ENCODE measurements around the gene WRNIP1. TPM values are rescaled to one million over a fixed set of nuclear protein-coding genes. Genes with fewer than 3 reads are reported as not detected.
A peak's percentile ranks its signal among the peaks of the same experiment; 100 is the strongest.

The WRNIP1 gene
- total and polyA plus RNA-seq, 2 of the 4 experiments (the other 2 are of a cell fraction), result 43.7 to 47.1 TPM

DNA sequence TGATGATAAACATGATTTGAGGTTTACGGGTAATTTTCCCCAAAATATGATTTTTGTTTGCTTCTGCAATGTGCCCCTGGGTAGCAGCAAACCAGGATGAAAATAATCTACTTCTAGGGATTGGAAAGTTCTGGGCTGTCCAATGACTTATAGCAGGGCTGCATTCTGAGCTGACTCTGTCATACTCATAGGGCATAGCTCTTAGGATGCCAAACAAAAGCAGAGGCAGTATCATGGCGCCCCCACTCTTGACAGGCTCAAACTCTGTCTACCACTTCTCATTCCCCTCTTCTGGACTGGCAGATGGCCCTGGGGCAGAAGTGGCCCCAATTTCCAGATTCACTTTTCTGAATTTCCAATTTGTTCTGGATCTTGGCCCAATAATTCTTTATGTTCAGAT is 66.2 kb downstream of the WRNIP1 start:
- no TSS peak for BruUV-seq (replicated peaks)
- no peak overlapping the region for H3K4me2 ChIP-seq (ENCODE audit: low read depth, low read length)
- H3K9me3 ChIP-seq (ENCODE audit: control insufficient read depth, insufficient read depth, low read length), result no peaks in the 10 kb centered on the region
- no peak overlapping the region for H2BK20ac ChIP-seq (ENCODE audit: low read depth, low read length)
- no peaks in the 10 kb centered on the region for H4K20me1 ChIP-seq (ENCODE audit: insufficient read depth, low read length)
- H4K5ac ChIP-seq (ENCODE audit: low read depth, low read length), result no peak overlapping the region
- no peak overlapping the region for H2BK5ac ChIP-seq (ENCODE audit: low read depth, low read length, poor library complexity, severe bottlenecking)
- TF ChIP-seq SMC3 (IDR thresholded peaks at IDR 0.05; ENCODE audit: low read depth, low read length) (no peak), FOS (IDR thresholded peaks at IDR 0.05; ENCODE audit: low read depth, low read length) (no peak), POLR2A (IDR thresholded peaks at IDR 0.05; ENCODE audit: low read depth, low read length) (no peak), CHD1 (IDR thresholded peaks at IDR 0.05; ENCODE audit: low read depth, low read length) (no peak), RFX5 (IDR thresholded peaks at IDR 0.05; ENCODE audit: low read depth, low read length) (no peak), CEBPB (IDR thresholded peaks at IDR 0.05; ENCODE audit: low read depth, low read length) (no peak), MXI1 (IDR thresholded peaks at IDR 0.05; ENCODE audit: borderline replicate concordance, low read depth, low read length) (no peak), RAD21 (IDR thresholded peaks at IDR 0.05; ENCODE audit: low read length) (no peak), BHLHE40 (IDR thresholded peaks at IDR 0.05; ENCODE audit: low read depth, low read length) (no peak), MAFK (IDR thresholded peaks at IDR 0.05; ENCODE audit: low read depth, low read length) (no peak), RCOR1 (IDR thresholded peaks at IDR 0.05; ENCODE audit: insufficient replicate concordance, low read length) (no peak), NFE2L2 (IDR thresholded peaks at IDR 0.05; ENCODE audit: low read depth, low read length) (no peak), MAZ (IDR thresholded peaks at IDR 0.05; ENCODE audit: borderline replicate concordance, low read depth, low read length) (no peak)
- TF ChIP-seq, protein P1, sequence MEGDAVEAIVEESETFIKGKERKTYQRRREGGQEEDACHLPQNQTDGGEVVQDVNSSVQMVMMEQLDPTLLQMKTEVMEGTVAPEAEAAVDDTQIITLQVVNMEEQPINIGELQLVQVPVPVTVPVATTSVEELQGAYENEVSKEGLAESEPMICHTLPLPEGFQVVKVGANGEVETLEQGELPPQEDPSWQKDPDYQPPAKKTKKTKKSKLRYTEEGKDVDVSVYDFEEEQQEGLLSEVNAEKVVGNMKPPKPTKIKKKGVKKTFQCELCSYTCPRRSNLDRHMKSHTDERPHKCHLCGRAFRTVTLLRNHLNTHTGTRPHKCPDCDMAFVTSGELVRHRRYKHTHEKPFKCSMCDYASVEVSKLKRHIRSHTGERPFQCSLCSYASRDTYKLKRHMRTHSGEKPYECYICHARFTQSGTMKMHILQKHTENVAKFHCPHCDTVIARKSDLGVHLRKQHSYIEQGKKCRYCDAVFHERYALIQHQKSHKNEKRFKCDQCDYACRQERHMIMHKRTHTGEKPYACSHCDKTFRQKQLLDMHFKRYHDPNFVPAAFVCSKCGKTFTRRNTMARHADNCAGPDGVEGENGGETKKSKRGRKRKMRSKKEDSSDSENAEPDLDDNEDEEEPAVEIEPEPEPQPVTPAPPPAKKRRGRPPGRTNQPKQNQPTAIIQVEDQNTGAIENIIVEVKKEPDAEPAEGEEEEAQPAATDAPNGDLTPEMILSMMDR (conservative IDR thresholded peaks at IDR 0.05; ENCODE audit: low read depth, low read length), result no peak
- TF ChIP-seq, protein P2, sequence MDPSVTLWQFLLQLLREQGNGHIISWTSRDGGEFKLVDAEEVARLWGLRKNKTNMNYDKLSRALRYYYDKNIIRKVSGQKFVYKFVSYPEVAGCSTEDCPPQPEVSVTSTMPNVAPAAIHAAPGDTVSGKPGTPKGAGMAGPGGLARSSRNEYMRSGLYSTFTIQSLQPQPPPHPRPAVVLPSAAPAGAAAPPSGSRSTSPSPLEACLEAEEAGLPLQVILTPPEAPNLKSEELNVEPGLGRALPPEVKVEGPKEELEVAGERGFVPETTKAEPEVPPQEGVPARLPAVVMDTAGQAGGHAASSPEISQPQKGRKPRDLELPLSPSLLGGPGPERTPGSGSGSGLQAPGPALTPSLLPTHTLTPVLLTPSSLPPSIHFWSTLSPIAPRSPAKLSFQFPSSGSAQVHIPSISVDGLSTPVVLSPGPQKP (IDR thresholded peaks at IDR 0.05; ENCODE audit: borderline replicate concordance, low read depth, low read length), result no peak
- TF ChIP-seq, protein P3, sequence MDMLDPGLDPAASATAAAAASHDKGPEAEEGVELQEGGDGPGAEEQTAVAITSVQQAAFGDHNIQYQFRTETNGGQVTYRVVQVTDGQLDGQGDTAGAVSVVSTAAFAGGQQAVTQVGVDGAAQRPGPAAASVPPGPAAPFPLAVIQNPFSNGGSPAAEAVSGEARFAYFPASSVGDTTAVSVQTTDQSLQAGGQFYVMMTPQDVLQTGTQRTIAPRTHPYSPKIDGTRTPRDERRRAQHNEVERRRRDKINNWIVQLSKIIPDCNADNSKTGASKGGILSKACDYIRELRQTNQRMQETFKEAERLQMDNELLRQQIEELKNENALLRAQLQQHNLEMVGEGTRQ (IDR thresholded peaks at IDR 0.05; ENCODE audit: low read depth, low read length), result no peak
- H3K4ac ChIP-seq (ENCODE audit: low read depth, low read length), result no peak overlapping the region
- peaks cover 6% of the 10 kb centered on the region for H3K36me3 ChIP-seq (ENCODE audit: control insufficient read depth, insufficient read depth, low read length)
- in situ Hi-C loops (cut with MboI; ENCODE audit: low sequenced_read_pairs) (no loop called here), intact Hi-C loops (cut with micrococcal nuclease) (no loop called here), dilution Hi-C loops (cut with HindIII; ENCODE audit: low sequenced_read_pairs, unreplicated experiment) (no loop called here)
- no CpG with 5 or more reads among the region's 2 CpGs for WGBS, 2 experiments (ENCODE audit: extremely low coverage in 2 of 2, insufficient read length in 1 of 2)
- H3K23ac ChIP-seq (ENCODE audit: low read depth, low read length), result no peak overlapping the region
- POLR2A ChIA-PET (ENCODE audit: unreplicated experiment), result no interaction called here
- no peaks in the 10 kb centered on the region for H3K9me1 ChIP-seq (ENCODE audit: insufficient read depth, low read length)
- no peak overlapping the region for H2BK15ac ChIP-seq (ENCODE audit: low read depth, low read length)
- no peak overlapping the region for H3K14ac ChIP-seq (replicated peaks; ENCODE audit: low read depth, low read length)
- H4K8ac ChIP-seq (ENCODE audit: low read depth in 2 of 2, low read length in 2 of 2), result no peak overlapping the region
- H3K9ac ChIP-seq (ENCODE audit: low read depth, low read length), result no peak overlapping the region
- H3K56ac ChIP-seq (ENCODE audit: extremely low read depth, insufficient read depth, low read length), result no peak overlapping the region
- no peak for DNase-seq
- 0 out of 2 replicates have a peak, but pooled peaks have one; percentile 44 for ATAC-seq (ENCODE audit: low read depth)
- no peak overlapping the region for H2AK5ac ChIP-seq (ENCODE audit: low read depth, low read length)
- H2AK9ac ChIP-seq (replicated peaks; ENCODE audit: low read depth, low read length, poor library complexity), result no peak overlapping the region
- H2BK120ac ChIP-seq (ENCODE audit: low read depth, low read length), result no peak overlapping the region
- H2AFZ ChIP-seq (replicated peaks; ENCODE audit: low read length, poor library complexity), result no peak overlapping the region
- no peak overlapping the region for H3K18ac ChIP-seq (ENCODE audit: low read depth, low read length)
- H3K4me3 ChIP-seq (ENCODE audit: insufficient read depth, low read depth, low read length), result no peak overlapping the region
- H3K27me3 ChIP-seq (ENCODE audit: control insufficient read depth, insufficient read depth, low read length), result no peaks in the 10 kb centered on the region
- H3K79me1 ChIP-seq (ENCODE audit: low read depth in 1 of 2, low read length in 2 of 2), result peaks cover 4 to 5% of the 10 kb centered on the region in 2 experiments; a peak in 3 of 4 replicates
- no peak overlapping the region for H3K27ac ChIP-seq (ENCODE audit: insufficient read depth, low read length)
- CTCF ChIA-PET, result no interaction called here
- no peaks in the 10 kb centered on the region for H3K4me1 ChIP-seq (ENCODE audit: control insufficient read depth, insufficient read depth, low read length)
- no peak overlapping the region for H4K91ac ChIP-seq (ENCODE audit: insufficient read depth, low read depth, low read length)

Data from IMR-90 (cell line).